Aorta (tissue), 5 donors: Measurements from ENCODE around the gene RUBCN. TPM values are rescaled to one million over a fixed set of nuclear protein-coding genes. Genes with fewer than 3 reads are reported as not detected.
"Not testable (repeated sequence)": the region's sequence is repeated elsewhere in the genome, so short reads cannot be mapped to it uniquely, and the experiment has no call there.

Experiments
- ATAC-seq: fragments of 200-7000 bp; cut with Tn5 transposase; one replicate; pipeline ENCODE4 v1.9.1; 2022; ENCODE audit warnings: moderate library complexity; ENCODE audit not compliant: low FRiP score
- DNase-seq, 2 donors: peaks; one replicate each; pipeline ENCODE4 v3.0.0-alpha.2; 2020
- H3K27ac ChIP-seq, 2 donors: one replicate each; pipeline ENCODE4 v1.5.1; 2013; ENCODE audit warnings: low read length in 2 of 2, mild to moderate bottlenecking in 2 of 2, moderate library complexity in 2 of 2, control low read depth in 1 of 2, inconsistent platforms in 1 of 2, low read depth in 1 of 2
- H3K27me3 ChIP-seq, 2 donors: one replicate each; pipeline ENCODE4 v1.6.1; 2013; ENCODE audit warnings: control low read depth in 1 of 2, low read length in 1 of 2, mild to moderate bottlenecking in 1 of 2, moderate library complexity in 1 of 2; ENCODE audit not compliant: insufficient read depth in 2 of 2, control insufficient read depth in 1 of 2
- H3K36me3 ChIP-seq, 2 donors: one replicate each; pipeline ENCODE4 v1.6.1; 2013; ENCODE audit warnings: control low read depth in 1 of 2, low read length in 1 of 2, mild to moderate bottlenecking in 1 of 2; ENCODE audit not compliant: insufficient read depth in 2 of 2, control insufficient read depth in 1 of 2
- H3K4me1 ChIP-seq, 2 donors: one replicate each; pipeline ENCODE4 v1.6.1; 2013; ENCODE audit warnings: low read length in 2 of 2, control low read depth in 1 of 2, mild to moderate bottlenecking in 1 of 2, moderate library complexity in 1 of 2; ENCODE audit not compliant: insufficient read depth in 2 of 2, control insufficient read depth in 1 of 2
- H3K4me3 ChIP-seq, 2 donors: one replicate each; pipeline ENCODE4 v1.5.1; 2013; ENCODE audit warnings: low read length in 2 of 2, control low read depth in 1 of 2, mild to moderate bottlenecking in 1 of 2
- H3K9me3 ChIP-seq: one replicate; pipeline ENCODE4 v1.6.1; 2013; ENCODE audit warnings: mild to moderate bottlenecking, low read length; ENCODE audit not compliant: control insufficient read depth
- WGBS, 2 donors: extraction: QIAGEN DNeasy Blood & Tissue Kit; methylation state at CpG; one replicate each; pipeline ENCODE4 v1.1.7; 2013; 5-methylcytosine and 5-hydroxymethylcytosine counted together
- intact Hi-C, 2 donors: fragments of 100-400 bp; cut with DNase I; formaldehyde crosslinking; loops; one replicate each; pipeline versions ENCODE4 v1.14.2 to v1.15.0; 2022
- polyA plus RNA-seq, 2 donors: library from polyadenylated mRNA; stranded (reverse); fragments of 200-250 nt; gene quantifications; one replicate each; pipeline ENCODE4 v1.2.3, GENCODE V29; 2013
- total RNA-seq, 2 donors: library from RNA; stranded (reverse); fragmentation: NEBNext Ultra II Directional; extraction: Animal tissue kit (Norgen Biotek cat#: 25700); gene quantifications; one replicate each; pipeline ENCODE4 v1.2.1, GENCODE V29; 2021
- donor health status: healthy with polysubstance abuse.
- donor health status: Bipolar disorder and iron deficiency.
- donor health status: DM: no; HTN: no; CAD: no.
- donor health status: DM: no; HTN: no; CAD: no.
- donor health status: DM: yes; HTN: yes; CAD: no.

Gene RUBCN
- total and polyA plus RNA-seq, 4 donors: 6.9 to 41.1 (median 26.3) TPM

GRCh38 chr3:197637556-197637955 is 99.1 kb downstream of the RUBCN start:
- ATAC-seq, H3K4me1 ChIP-seq, H3K27ac ChIP-seq, H3K27me3 ChIP-seq, intact Hi-C loops, H3K9me3 ChIP-seq, DNase-seq, H3K4me3 ChIP-seq, H3K36me3 ChIP-seq: not testable (repeated sequence)
- 93 to 94% methylated on average over 10 of the region's 10 CpGs for WGBS, 2 donors

- H3K4me3 ChIP-seq, intact Hi-C loops, H3K27ac ChIP-seq, H3K9me3 ChIP-seq, DNase-seq, ATAC-seq, H3K27me3 ChIP-seq, H3K36me3 ChIP-seq, H3K4me1 ChIP-seq: not testable (repeated sequence)
- WGBS, 2 donors: 12 to 27% methylated on average over 6 to 11 of the region's 11 CpGs
These were observed 104.7 kb downstream of the RUBCN start for GRCh38 chr3:197631989-197632388.

GRCh38 chr3:197630766-197631165 is 105.9 kb downstream of the RUBCN start:
- H3K4me1 ChIP-seq, DNase-seq, H3K9me3 ChIP-seq, H3K4me3 ChIP-seq, ATAC-seq, H3K27ac ChIP-seq, intact Hi-C loops, H3K27me3 ChIP-seq, H3K36me3 ChIP-seq: not testable (repeated sequence)
- 83 to 91% methylated on average over 12 of the region's 12 CpGs for WGBS, 2 donors

GRCh38 chr3:197629286-197629685 is 107.4 kb downstream of the RUBCN start:
- H3K27me3 ChIP-seq, intact Hi-C loops, H3K27ac ChIP-seq, H3K4me1 ChIP-seq, ATAC-seq, H3K4me3 ChIP-seq, DNase-seq, H3K36me3 ChIP-seq, H3K9me3 ChIP-seq: not testable (repeated sequence)
- WGBS, 2 donors: 97 to 100% methylated on average over 4 to 9 of the region's 14 CpGs

GRCh38 chr3:197627772-197628523 is 108.8 kb downstream of the RUBCN start:
- intact Hi-C loops: not testable (repeated sequence)
- 2 to 3% methylated on average over 49 to 73 of the region's 73 CpGs for WGBS, 2 donors

GRCh38 chr3:197627158-197627771 is 109.4 kb downstream of the RUBCN start:
- DNase-seq: peak; percentile 59 to 81
- peak overlapping the region in 1 of 2 donors; percentile 31 for H3K4me3 ChIP-seq
- H3K27me3 ChIP-seq, H3K9me3 ChIP-seq, H3K4me1 ChIP-seq, intact Hi-C loops, H3K36me3 ChIP-seq: not testable (repeated sequence)
- peak; percentile 91 for ATAC-seq
- WGBS, 2 donors: 0% methylated on average over 4 to 36 of the region's 67 CpGs
- H3K27ac ChIP-seq: peak overlapping the region in 1 of 2 donors; percentile 32

More at GRCh38 chr3:197627772-197628523, 108.8 kb downstream of the RUBCN start:
- ATAC-seq: peak; percentile 94
- H3K9me3 ChIP-seq, H3K27me3 ChIP-seq, H3K4me1 ChIP-seq, H3K36me3 ChIP-seq: not testable (repeated sequence)
- peak overlapping the region in 1 of 2 donors; percentile 32 for H3K27ac ChIP-seq
- peak; percentile 93 to 97 for DNase-seq
- H3K4me3 ChIP-seq: peak overlapping the region; percentile 42 to 87

- DNase-seq, H3K36me3 ChIP-seq, H3K9me3 ChIP-seq, H3K27ac ChIP-seq, H3K4me1 ChIP-seq, intact Hi-C loops, H3K27me3 ChIP-seq: not testable (repeated sequence)
- WGBS, 2 donors: 32 to 34% methylated on average over 4 to 8 of the region's 18 CpGs
- peak; percentile 57 for ATAC-seq
- peak overlapping the region in 1 of 2 donors; percentile 31 for H3K4me3 ChIP-seq
These were observed 110.1 kb downstream of the RUBCN start for GRCh38 chr3:197626404-197627157.

- DNase-seq, H3K27me3 ChIP-seq, ATAC-seq, H3K4me1 ChIP-seq, H3K27ac ChIP-seq, H3K9me3 ChIP-seq, intact Hi-C loops, H3K4me3 ChIP-seq, H3K36me3 ChIP-seq: not testable (repeated sequence)
- 93 to 94% methylated on average over 13 of the region's 13 CpGs for whole genome bisulfite sequencing, 2 donors
These were observed 115.2 kb downstream of the RUBCN start for GRCh38 chr3:197621478-197621877.
